Activated CD4-positive, alpha-beta T cell treated with anti-CD3 and anti-CD28 coated beads for 36 hours (primary cell): ENCODE results near the gene ARHGEF11. TPM values are rescaled to one million over a fixed set of nuclear protein-coding genes. Genes with fewer than 3 reads are reported as not detected.
A peak's percentile ranks its signal among the peaks of the same experiment; 100 is the strongest.

ENCODE experiments used
- ATAC-seq: fragments of 200-7000 bp; cut with Tn5 transposase; one replicate; pipeline ENCODE4 v1.10.0; 2021; ENCODE audit warnings: mild to moderate bottlenecking, moderate library complexity
- CTCF ChIA-PET: fragments of 350-600 bp; sonication (Branson Sonifier 250); formaldehyde crosslinking; loops from one replicate; lab custom pipeline; 2021; ENCODE audit warnings: antibody characterized with exemption; lab: Charles Lee
- POLR2A ChIA-PET: fragments of 350-600 bp; sonication (Branson Sonifier 250); formaldehyde crosslinking; loops from one replicate; lab custom pipeline; 2021; ENCODE audit warnings: antibody characterized with exemption, inconsistent platforms; lab: Charles Lee
- DNase-seq: peaks from one replicate; pipeline ENCODE4 v3.0.0-alpha.2; 2020
- H3K27ac Mint-ChIP-seq: one replicate; pipeline ENCODE4 v1.8.0; 2021; ENCODE audit warnings: mixed read lengths
- H3K27me3 Mint-ChIP-seq: one replicate; pipeline ENCODE4 v1.8.0; 2021; ENCODE audit warnings: mixed read lengths
- H3K36me3 Mint-ChIP-seq: one replicate; pipeline ENCODE4 v1.8.0; 2021; ENCODE audit warnings: low read depth, mixed read lengths
- H3K4me1 Mint-ChIP-seq: one replicate; pipeline ENCODE4 v1.8.0; 2021; ENCODE audit warnings: mixed read lengths
- H3K4me3 Mint-ChIP-seq: one replicate; pipeline ENCODE4 v1.8.0; 2021; ENCODE audit warnings: mild to moderate bottlenecking, moderate library complexity, mixed read lengths
- H3K9me3 Mint-ChIP-seq: one replicate; pipeline ENCODE4 v1.8.0; 2021; ENCODE audit warnings: low read depth, mixed read lengths
- intact Hi-C, 2 experiments: fragments of 100-400 bp; cut with DNase I in 1 of 2; cut with micrococcal nuclease in 1 of 2; formaldehyde crosslinking; loops; one replicate each; pipeline versions ENCODE4 v1.14.2 to v1.15.1; 2022 to 2024; cut with DNase I, micrococcal nuclease
- total RNA-seq, 2 experiments: library from RNA; stranded (reverse); gene quantifications; one replicate each; pipeline ENCODE4 v1.2.3, GENCODE V29; 2021

The ARHGEF11 gene
- total RNA-seq, 2 experiments from 2014 or later, result 3.5 to 4.8 TPM

- intact Hi-C loops, result loop anchor here in 1 of 2 experiments (1.0 kb wide), 2 partner anchors 17 to 164 kb away; no protein-coding TSS in a partner anchor
- POLR2A ChIA-PET, result no interaction called here
- CTCF ChIA-PET, result interaction anchor here (0.8 to 4.6 kb wide), 9 partner anchors 9 to 50 kb away, joined by 3 to 44 read pairs (median 4); partner anchors contain the start of genes INSRR and NTRK1
- ATAC-seq (peak; percentile 65), DNase-seq (peak; percentile 81)
- H3K36me3 Mint-ChIP-seq, result no peaks in the 10 kb centered on the region
- H3K27me3 Mint-ChIP-seq, result peaks cover 1% of the 10 kb centered on the region
- no peak overlapping the region for H3K4me3 Mint-ChIP-seq
- no peaks in the 10 kb centered on the region for H3K9me3 Mint-ChIP-seq
- H3K27ac Mint-ChIP-seq, result no peak overlapping the region
- H3K4me1 Mint-ChIP-seq, result no peaks in the 10 kb centered on the region
Observed at GRCh38 chr1:156910309-156910782, 135.2 kb downstream of the ARHGEF11 start.

- intact Hi-C loops, result loop anchor here in 1 of 2 experiments (1.0 kb wide), 2 partner anchors 18 to 165 kb away; no protein-coding TSS in a partner anchor
- Mint-ChIP-seq H3K9me3 (no peaks in the 10 kb centered on the region), H3K36me3 (no peaks in the 10 kb centered on the region), H3K4me1 (no peaks in the 10 kb centered on the region), H3K4me3 (no peak overlapping the region), H3K27me3 (no peaks in the 10 kb centered on the region), H3K27ac (no peak overlapping the region)
- no peak for ATAC-seq
- ChIA-PET CTCF (interaction anchor here (0.7 to 1.3 kb wide), 4 partner anchors 13 to 112 kb away, joined by 3 to 4 read pairs (median 3); no protein-coding TSS in a partner anchor), POLR2A (no interaction called here)
- no peak for DNase-seq
Observed at GRCh38 chr1:156909671-156910070, 135.9 kb downstream of the ARHGEF11 start.

GRCh38 chr1:156908955-156909354, 136.6 kb downstream of the ARHGEF11 start:
- ChIA-PET CTCF (interaction anchor here (0.7 to 1.0 kb wide), 3 partner anchors 21 to 111 kb away, joined by 3 to 4 read pairs (median 3); no protein-coding TSS in a partner anchor), POLR2A (no interaction called here)
- intact Hi-C loops, result no loop called here
- Mint-ChIP-seq H3K9me3 (no peaks in the 10 kb centered on the region), H3K27me3 (no peaks in the 10 kb centered on the region), H3K4me3 (no peak overlapping the region), H3K4me1 (no peaks in the 10 kb centered on the region), H3K27ac (no peak overlapping the region), H3K36me3 (no peaks in the 10 kb centered on the region)
- ATAC-seq (no peak), DNase-seq (no peak)

GRCh38 chr1:156908541-156908940, 137.0 kb downstream of the ARHGEF11 start:
- POLR2A ChIA-PET, result no interaction called here
- Mint-ChIP-seq H3K36me3 (no peaks in the 10 kb centered on the region), H3K4me1 (no peaks in the 10 kb centered on the region), H3K4me3 (no peak overlapping the region), H3K27me3 (no peaks in the 10 kb centered on the region), H3K27ac (no peak overlapping the region), H3K9me3 (no peaks in the 10 kb centered on the region)
- CTCF ChIA-PET, result no interaction called here
- no peak for ATAC-seq
- intact Hi-C loops, result no loop called here
- no peak for DNase-seq

GRCh38 chr1:156906206-156906906, 139.2 kb downstream of the ARHGEF11 start:
- CTCF ChIA-PET, result no interaction called here
- H3K9me3 Mint-ChIP-seq, result no peaks in the 10 kb centered on the region
- ATAC-seq (no peak), DNase-seq (no peak)
- no peak overlapping the region for H3K27ac Mint-ChIP-seq
- no peak overlapping the region for H3K4me3 Mint-ChIP-seq
- H3K4me1 Mint-ChIP-seq, result no peaks in the 10 kb centered on the region
- H3K27me3 Mint-ChIP-seq, result no peaks in the 10 kb centered on the region
- intact Hi-C loops, result no loop called here
- H3K36me3 Mint-ChIP-seq, result no peaks in the 10 kb centered on the region
- POLR2A ChIA-PET, result no interaction called here

GRCh38 chr1:156905651-156906050, 139.9 kb downstream of the ARHGEF11 start:
- Mint-ChIP-seq H3K9me3 (no peaks in the 10 kb centered on the region), H3K27ac (no peak overlapping the region), H3K36me3 (no peaks in the 10 kb centered on the region), H3K4me1 (no peaks in the 10 kb centered on the region), H3K27me3 (no peaks in the 10 kb centered on the region), H3K4me3 (no peak overlapping the region)
- POLR2A ChIA-PET, result no interaction called here
- CTCF ChIA-PET, result no interaction called here
- ATAC-seq (no peak), DNase-seq (no peak)
- intact Hi-C loops, result no loop called here

- no peaks in the 10 kb centered on the region for H3K9me3 Mint-ChIP-seq
- ChIA-PET CTCF (no interaction called here), POLR2A (no interaction called here)
- H3K27me3 Mint-ChIP-seq, result no peaks in the 10 kb centered on the region
- intact Hi-C loops, result no loop called here
- ATAC-seq (no peak), DNase-seq (no peak)
- H3K4me1 Mint-ChIP-seq, result no peaks in the 10 kb centered on the region
- no peak overlapping the region for H3K27ac Mint-ChIP-seq
- no peak overlapping the region for H3K4me3 Mint-ChIP-seq
- H3K36me3 Mint-ChIP-seq, result no peaks in the 10 kb centered on the region
Observed at GRCh38 chr1:156905176-156905575, 140.4 kb downstream of the ARHGEF11 start.

GRCh38 chr1:156904187-156904959, 141.2 kb downstream of the ARHGEF11 start:
- no peaks in the 10 kb centered on the region for H3K27me3 Mint-ChIP-seq

GRCh38 chr1:156903328-156904091, 142.0 kb downstream of the ARHGEF11 start:
- Mint-ChIP-seq H3K9me3 (no peaks in the 10 kb centered on the region), H3K27me3 (peaks cover 5% of the 10 kb centered on the region), H3K4me3 (no peak overlapping the region), H3K4me1 (no peaks in the 10 kb centered on the region), H3K27ac (no peak overlapping the region), H3K36me3 (no peaks in the 10 kb centered on the region)
- intact Hi-C loops, result no loop called here
- ATAC-seq (no peak), DNase-seq (no peak)
- CTCF ChIA-PET, result interaction anchor here (0.7 to 1.5 kb wide), 2 partner anchors 11 to 64 kb away, joined by 3 to 7 read pairs; no protein-coding TSS in a partner anchor
- POLR2A ChIA-PET, result no interaction called here

More at GRCh38 chr1:156904187-156904959, 141.2 kb downstream of the ARHGEF11 start:
- H3K9me3 Mint-ChIP-seq, result no peaks in the 10 kb centered on the region
- ChIA-PET POLR2A (no interaction called here), CTCF (interaction anchor here (0.7 to 1.5 kb wide), 2 partner anchors 12 to 65 kb away, joined by 3 to 7 read pairs; no protein-coding TSS in a partner anchor)
- DNase-seq (no peak), ATAC-seq (no peak)
- intact Hi-C loops, result no loop called here
- H3K4me1 Mint-ChIP-seq, result no peaks in the 10 kb centered on the region
- no peak overlapping the region for H3K27ac Mint-ChIP-seq
- H3K4me3 Mint-ChIP-seq, result no peak overlapping the region
- no peaks in the 10 kb centered on the region for H3K36me3 Mint-ChIP-seq

GRCh38 chr1:156901966-156902915, 143.3 kb downstream of the ARHGEF11 start:
- Mint-ChIP-seq H3K4me3 (no peak overlapping the region), H3K27me3 (peaks cover 9% of the 10 kb centered on the region), H3K36me3 (no peaks in the 10 kb centered on the region), H3K9me3 (no peaks in the 10 kb centered on the region), H3K27ac (no peak overlapping the region), H3K4me1 (no peaks in the 10 kb centered on the region)
- intact Hi-C loops, result no loop called here
- ChIA-PET CTCF (interaction anchor here (1.2 to 1.7 kb wide), 5 partner anchors 8 to 176 kb away, joined by 3 to 4 read pairs (median 4); no protein-coding TSS in a partner anchor), POLR2A (no interaction called here)
- ATAC-seq (no peak), DNase-seq (no peak)
